IMR-90 (cell line): ENCODE data around the gene CFAP45. TPM values are rescaled to one million over a fixed set of nuclear protein-coding genes. Genes with fewer than 3 reads are reported as not detected.

Experiments used
- ATAC-seq: fragments of 200-7000 bp; cut with Tn5 transposase; 2 replicates; pipeline ENCODE4 v1.9.1; 2020; ENCODE audit warnings: low read depth, mild to moderate bottlenecking, moderate library complexity
- BruUV-seq: library from RNA; stranded (reverse); fragments of 400-500 nt; replicated peaks from 2 replicates; lab custom pipeline; 2021; lab: Mats Ljungman, UMichigan
- CTCF ChIA-PET: fragments of 300-600 bp; formaldehyde crosslinking; extraction: SDS; loops from one replicate; lab custom pipeline; 2021; ENCODE audit warnings: antibody characterized with exemption; lab: Yijun Ruan, JAX
- POLR2A ChIA-PET: fragments of 300-600 bp; sonication (Branson Sonifier 250); formaldehyde crosslinking; loops from one replicate; lab custom pipeline; 2022; ENCODE audit warnings: antibody characterized with exemption; ENCODE audit not compliant: unreplicated experiment; lab: Charles Lee
- DNase-seq: peaks from one replicate; pipeline ENCODE4 v3.0.0; 2013
- H2AFZ ChIP-seq: replicated peaks from 2 replicates; pipeline ENCODE3; 2013; ENCODE audit warnings: low read length, mild to moderate bottlenecking; ENCODE audit not compliant: poor library complexity
- H2AK5ac ChIP-seq: 2 replicates; pipeline ENCODE4 v1.6.1; 2013; ENCODE audit warnings: low read depth, low read length, inconsistent platforms
- H2AK9ac ChIP-seq: replicated peaks from 2 replicates; pipeline ENCODE3; 2013; ENCODE audit warnings: mild to moderate bottlenecking, low read depth, low read length, moderate library complexity; ENCODE audit not compliant: poor library complexity
- H2BK120ac ChIP-seq: 2 replicates; pipeline ENCODE4 v1.6.1; 2013; ENCODE audit warnings: low read depth, low read length, inconsistent platforms
- H2BK15ac ChIP-seq: 3 replicates; pipeline ENCODE4 v1.6.1; 2013; ENCODE audit warnings: low read depth, low read length, inconsistent platforms
- H2BK20ac ChIP-seq: 2 replicates; pipeline ENCODE4 v1.6.1; 2013; ENCODE audit warnings: low read depth, mild to moderate bottlenecking, inconsistent platforms, low read length, moderate library complexity
- H2BK5ac ChIP-seq: 2 replicates; pipeline ENCODE4 v1.6.1; 2013; ENCODE audit warnings: mild to moderate bottlenecking, low read depth, low read length, inconsistent platforms; ENCODE audit not compliant: poor library complexity, severe bottlenecking
- H3K14ac ChIP-seq: replicated peaks from 2 replicates; pipeline ENCODE4 v1.6.1; 2013; ENCODE audit warnings: low read depth, low read length, inconsistent platforms
- H3K18ac ChIP-seq: 2 replicates; pipeline ENCODE4 v1.6.1; 2013; ENCODE audit warnings: low read depth, low read length, control low read depth
- H3K23ac ChIP-seq: 2 replicates; pipeline ENCODE4 v1.6.1; 2013; ENCODE audit warnings: low read depth, low read length, inconsistent platforms
- H3K27ac ChIP-seq: 2 replicates; pipeline ENCODE4 v1.5.1; 2013; ENCODE audit warnings: mild to moderate bottlenecking, control low read depth, low read length; ENCODE audit not compliant: insufficient read depth
- H3K27me3 ChIP-seq: 2 replicates; pipeline ENCODE4 v1.6.1; 2013; ENCODE audit warnings: low read length; ENCODE audit not compliant: control insufficient read depth, insufficient read depth
- H3K36me3 ChIP-seq: 2 replicates; pipeline ENCODE4 v1.6.1; 2013; ENCODE audit warnings: low read length, mixed read lengths; ENCODE audit not compliant: control insufficient read depth, insufficient read depth
- H3K4ac ChIP-seq: 2 replicates; pipeline ENCODE4 v1.6.1; 2013; ENCODE audit warnings: low read depth, low read length, inconsistent platforms
- H3K4me1 ChIP-seq: 2 replicates; pipeline ENCODE4 v1.6.1; 2013; ENCODE audit warnings: low read length, mixed read lengths; ENCODE audit not compliant: control insufficient read depth, insufficient read depth
- H3K4me2 ChIP-seq: 2 replicates; pipeline ENCODE4 v1.6.1; 2013; ENCODE audit warnings: low read depth, mild to moderate bottlenecking, control low read depth, low read length, moderate library complexity
- H3K4me3 ChIP-seq: 2 replicates; pipeline ENCODE4 v1.5.1; 2013; ENCODE audit warnings: low read depth, mild to moderate bottlenecking, control low read depth, low read length, moderate library complexity; ENCODE audit not compliant: insufficient read depth
- H3K56ac ChIP-seq: 2 replicates; pipeline ENCODE4 v1.6.1; 2013; ENCODE audit warnings: low read length, inconsistent platforms; ENCODE audit not compliant: insufficient read depth; ENCODE audit errors: extremely low read depth
- H3K79me1 ChIP-seq, 2 experiments: 2 replicates each; pipeline ENCODE4 v1.6.1; 2013; ENCODE audit warnings: low read length in 2 of 2, inconsistent platforms in 1 of 2, low read depth in 1 of 2
- H3K9ac ChIP-seq: 2 replicates; pipeline ENCODE4 v1.6.1; 2013; ENCODE audit warnings: low read depth, low read length, control low read depth
- H3K9me1 ChIP-seq: 2 replicates; pipeline ENCODE4 v1.6.1; 2013; ENCODE audit warnings: low read length, inconsistent platforms; ENCODE audit not compliant: insufficient read depth
- H3K9me3 ChIP-seq: 2 replicates; pipeline ENCODE4 v1.6.1; 2013; ENCODE audit warnings: low read length; ENCODE audit not compliant: control insufficient read depth, insufficient read depth
- H4K20me1 ChIP-seq: 2 replicates; pipeline ENCODE4 v1.6.1; 2013; ENCODE audit warnings: low read length, inconsistent platforms; ENCODE audit not compliant: insufficient read depth
- H4K5ac ChIP-seq: 2 replicates; pipeline ENCODE4 v1.6.1; 2013; ENCODE audit warnings: mild to moderate bottlenecking, low read depth, low read length, control low read depth
- H4K8ac ChIP-seq, 2 experiments: 2 replicates each; pipeline ENCODE4 v1.6.1; 2013; ENCODE audit warnings: low read depth in 2 of 2, low read length in 2 of 2, control low read depth in 1 of 2, inconsistent platforms in 1 of 2
- H4K91ac ChIP-seq: 2 replicates; pipeline ENCODE4 v1.6.1; 2013; ENCODE audit warnings: low read depth, low read length, inconsistent platforms; ENCODE audit not compliant: insufficient read depth
- CHD1 ChIP-seq: IDR thresholded peaks from 2 replicates; pipeline ENCODE4 v1.6.1; 2012; ENCODE audit warnings: low read depth, low read length, improper control_type of control experiment
- POLR2A ChIP-seq: IDR thresholded peaks from 2 replicates; pipeline ENCODE4 v1.6.1; 2012; ENCODE audit warnings: mild to moderate bottlenecking, low read depth, low read length
- USF2 ChIP-seq: fragments of 150-350 bp; IDR thresholded peaks from 2 replicates; pipeline ENCODE4 v1.6.1; 2017; ENCODE audit warnings: mild to moderate bottlenecking, antibody characterized with exemption, low read length, low read depth
- WGBS, 2 experiments: methylation state at CpG; one replicate each; pipeline versions ENCODE4 v1.1.5 to v1.1.7; 2013; ENCODE audit warnings: missing lambda C conversion rate in 2 of 2; ENCODE audit not compliant: insufficient read length in 1 of 2; ENCODE audit errors: extremely low coverage in 2 of 2; 5-methylcytosine and 5-hydroxymethylcytosine counted together
- dilution Hi-C: fragments of 300-500 bp; cut with HindIII; formaldehyde crosslinking; loops from one replicate; pipeline ENCODE4 v1.14.3; 2018; ENCODE audit warnings: low sequenced_read_pairs; ENCODE audit not compliant: unreplicated experiment
- in situ Hi-C: fragments of 300-500 bp; cut with MboI; formaldehyde crosslinking; loops from 3 replicates; pipeline ENCODE4 v1.14.3; 2019; ENCODE audit warnings: low sequenced_read_pairs, inconsistent platforms, mixed read lengths
- intact Hi-C: fragments of 100-400 bp; cut with micrococcal nuclease; formaldehyde crosslinking; loops from 2 replicates; pipeline ENCODE4 v1.10.0; 2022
- polyA plus RNA-seq, 3 experiments: library from polyadenylated mRNA; depleted of rRNA; stranded (reverse); fragments of >200 nt; gene quantifications; 2 replicates each; pipeline ENCODE4 v1.2.3, GENCODE V29; 2012; ENCODE audit warnings: low replicate concordance in 1 of 3
- total RNA-seq: library from RNA; depleted of rRNA; stranded (reverse); fragments of >200 nt; gene quantifications from 2 replicates; pipeline ENCODE4 v1.2.3, GENCODE V29; 2012

CFAP45 gene
- total and polyA plus RNA-seq, 2 of the 4 experiments (the other 2 are of a cell fraction) = 0.51 to 0.72 TPM

- Histone ChIP-seq H2AFZ (no peak overlapping the region), H3K4me2 (no peak overlapping the region), H3K79me1 (peaks cover 0 to 2% of the 10 kb centered on the region in 2 experiments; a peak in 1 of 4 replicates), H2BK120ac (no peak overlapping the region), H3K23ac (no peak overlapping the region), H3K27ac (no peak overlapping the region), H3K18ac (no peak overlapping the region), H3K27me3 (peaks cover 2% of the 10 kb centered on the region; the same call in 1 of the 2 replicates), H2BK15ac (no peak overlapping the region), H3K9ac (no peak overlapping the region), H3K4me1 (no peaks in the 10 kb centered on the region), H2AK9ac (no peak overlapping the region), H3K9me1 (0 out of 2 replicates have a peak, but pooled peaks cover 7% of the 10 kb centered on the region), H3K14ac (no peak overlapping the region), H3K9me3 (no peaks in the 10 kb centered on the region), H3K4ac (no peak overlapping the region), H4K8ac (no peak overlapping the region), H4K20me1 (no peaks in the 10 kb centered on the region), H4K91ac (no peak overlapping the region), H2BK20ac (no peak overlapping the region), H2AK5ac (no peak overlapping the region), H3K4me3 (no peak overlapping the region), H3K36me3 (no peaks in the 10 kb centered on the region), H2BK5ac (no peak overlapping the region), H3K56ac (no peak overlapping the region), H4K5ac (no peak overlapping the region)
- dilution Hi-C loops = no loop called here
- ChIA-PET POLR2A (no interaction called here), CTCF (no interaction called here)
- in situ Hi-C loops = no loop called here
- ATAC-seq (peak; percentile 36; the same call in 1 of the 2 replicates), DNase-seq (no peak)
- WGBS, 2 experiments = 40% methylated on average over 1 of the region's 3 CpGs; no CpG with 5 or more reads in 1 of the 2 experiments
- BruUV-seq = no TSS peak
- intact Hi-C loops = no loop called here
- TF ChIP-seq CHD1 (no peak), USF2 (no peak), POLR2A (no peak)
Measured at GRCh38 chr1:159860456-159860855, 39.5 kb downstream of the CFAP45 start.
